H9 (cell line): ENCODE results near the gene SMURF1. TPM values are rescaled to one million over a fixed set of nuclear protein-coding genes. Genes with fewer than 3 reads are reported as not detected.
A peak's percentile ranks its signal among the peaks of the same experiment; 100 is the strongest.

ENCODE experiments used
- DNase-seq: peaks from one replicate; pipeline ENCODE4 v3.0.0-alpha.2; 2017
- H2AFZ ChIP-seq: one replicate; pipeline ENCODE4 v1.6.1; 2013; ENCODE audit warnings: mild to moderate bottlenecking, low read length, control low read depth, moderate library complexity
- H2AK5ac ChIP-seq: 2 replicates; pipeline ENCODE4 v1.6.1; 2013; ENCODE audit warnings: low read length, control low read depth, mixed read lengths; ENCODE audit not compliant: insufficient read length
- H2BK120ac ChIP-seq: one replicate; pipeline ENCODE4 v1.6.1; 2013; ENCODE audit warnings: low read depth, mild to moderate bottlenecking, low read length, control low read depth, inconsistent platforms; ENCODE audit not compliant: poor library complexity, severe bottlenecking
- H2BK12ac ChIP-seq: 2 replicates; pipeline ENCODE4 v1.6.1; 2013; ENCODE audit warnings: low read length, control low read depth, mixed read lengths, low read depth; ENCODE audit not compliant: insufficient read length
- H2BK15ac ChIP-seq: 2 replicates; pipeline ENCODE4 v1.6.1; 2013; ENCODE audit warnings: low read depth, low read length, control low read depth
- H2BK20ac ChIP-seq: one replicate; pipeline ENCODE4 v1.6.1; 2013; ENCODE audit warnings: low read depth, mild to moderate bottlenecking, low read length, control low read depth, inconsistent platforms; ENCODE audit not compliant: poor library complexity, severe bottlenecking
- H2BK5ac ChIP-seq: 2 replicates; pipeline ENCODE4 v1.6.1; 2013; ENCODE audit warnings: low read length, control low read depth, mixed read lengths; ENCODE audit not compliant: insufficient read length
- H3K14ac ChIP-seq: 2 replicates; pipeline ENCODE4 v1.6.1; 2013; ENCODE audit warnings: low read length, control low read depth; ENCODE audit not compliant: insufficient read depth
- H3K18ac ChIP-seq: 2 replicates; pipeline ENCODE4 v1.6.1; 2013; ENCODE audit warnings: low read depth, mild to moderate bottlenecking, mixed read lengths, low read length, control low read depth; ENCODE audit not compliant: insufficient read length
- H3K23ac ChIP-seq: 2 replicates; pipeline ENCODE4 v1.6.1; 2013; ENCODE audit warnings: low read length, control low read depth, mixed read lengths, low read depth; ENCODE audit not compliant: insufficient read length
- H3K23me2 ChIP-seq: 2 replicates; pipeline ENCODE4 v1.6.1; 2013; ENCODE audit warnings: low read depth, mild to moderate bottlenecking, mixed read lengths, low read length, control low read depth; ENCODE audit not compliant: insufficient read length, poor library complexity, severe bottlenecking
- H3K27ac ChIP-seq: 2 replicates; pipeline ENCODE4 v1.5.1; 2013; ENCODE audit warnings: low read length, control low read depth, mixed read lengths, low read depth; ENCODE audit not compliant: insufficient read length
- H3K27me3 ChIP-seq: 2 replicates; pipeline ENCODE4 v1.6.1; 2013; ENCODE audit warnings: low read length, control low read depth, inconsistent platforms; ENCODE audit not compliant: insufficient read depth
- H3K4ac ChIP-seq: 2 replicates; pipeline ENCODE4 v1.6.1; 2013; ENCODE audit warnings: low read depth, mild to moderate bottlenecking, control low read depth, inconsistent platforms, low read length, moderate library complexity
- H3K4me1 ChIP-seq: 2 replicates; pipeline ENCODE4 v1.6.1; 2013; ENCODE audit warnings: low read length, control low read depth, inconsistent platforms; ENCODE audit not compliant: insufficient read depth
- H3K4me2 ChIP-seq: 2 replicates; pipeline ENCODE4 v1.6.1; 2013; ENCODE audit warnings: low read length, control low read depth, mixed read lengths; ENCODE audit not compliant: insufficient read length, insufficient read depth
- H3K56ac ChIP-seq: 2 replicates; pipeline ENCODE4 v1.6.1; 2013; ENCODE audit warnings: low read depth, mild to moderate bottlenecking, mixed read lengths, low read length, control low read depth; ENCODE audit not compliant: insufficient read length
- H3K79me1 ChIP-seq: 2 replicates; pipeline ENCODE4 v1.6.1; 2013; ENCODE audit warnings: low read depth, mild to moderate bottlenecking, moderate library complexity, low read length, control low read depth, inconsistent platforms; ENCODE audit not compliant: insufficient read depth, poor library complexity, severe bottlenecking
- H3K79me2 ChIP-seq: 2 replicates; pipeline ENCODE4 v1.6.1; 2013; ENCODE audit warnings: low read length, control low read depth, inconsistent platforms; ENCODE audit not compliant: insufficient read depth
- H3K9ac ChIP-seq: 2 replicates; pipeline ENCODE4 v1.6.1; 2013; ENCODE audit warnings: low read length, control low read depth, mixed read lengths; ENCODE audit not compliant: insufficient read length; ENCODE audit errors: extremely low read depth
- H3K9me3 ChIP-seq: one replicate; pipeline ENCODE4 v1.6.1; 2013; ENCODE audit warnings: low read depth, low read length, inconsistent platforms; ENCODE audit not compliant: control insufficient read depth
- H3T11ph ChIP-seq: one replicate; pipeline ENCODE4 v1.6.1; 2013; ENCODE audit warnings: mild to moderate bottlenecking, low read length, control low read depth, inconsistent platforms
- H4K20me1 ChIP-seq: one replicate; pipeline ENCODE4 v1.6.1; 2013; ENCODE audit not compliant: control insufficient read depth, insufficient read length, insufficient read depth
- H4K5ac ChIP-seq: 2 replicates; pipeline ENCODE4 v1.6.1; 2013; ENCODE audit warnings: low read depth, mild to moderate bottlenecking, mixed read lengths, low read length, control low read depth; ENCODE audit not compliant: insufficient read length
- H4K8ac ChIP-seq: replicated peaks from 2 replicates; pipeline ENCODE4 v1.6.1; 2013; ENCODE audit warnings: low read length, control low read depth, mixed read lengths, low read depth; ENCODE audit not compliant: insufficient read length
- H4K91ac ChIP-seq: 2 replicates; pipeline ENCODE4 v1.6.1; 2013; ENCODE audit warnings: low read depth, mild to moderate bottlenecking, moderate library complexity, mixed read lengths, low read length, control low read depth; ENCODE audit not compliant: insufficient read length
- H3K27ac Mint-ChIP-seq, 3 experiments: 2 replicates in 2 of 3; 3 replicates in 1 of 3; pipeline ENCODE4 v1.8.0; 2020 to 2021; ENCODE audit warnings: mixed read lengths in 3 of 3, mild to moderate bottlenecking in 1 of 3, moderate library complexity in 1 of 3
- H3K27me3 Mint-ChIP-seq: 2 replicates; pipeline ENCODE4 v1.8.0; 2021; ENCODE audit warnings: low read depth, mild to moderate bottlenecking, moderate library complexity, mixed read lengths
- H3K36me3 Mint-ChIP-seq, 3 experiments: 2 replicates in 2 of 3; 3 replicates in 1 of 3; pipeline ENCODE4 v1.8.0; 2020 to 2021; ENCODE audit warnings: low read depth in 3 of 3, mixed read lengths in 3 of 3; ENCODE audit not compliant: insufficient read depth in 1 of 3
- H3K4me1 Mint-ChIP-seq, 2 experiments: 2 replicates each; pipeline ENCODE4 v1.8.0; 2020; ENCODE audit warnings: mixed read lengths in 2 of 2
- H3K4me3 Mint-ChIP-seq, 2 experiments: 2 replicates in 1 of 2; 3 replicates in 1 of 2; pipeline ENCODE4 v1.8.0; 2020 to 2021; ENCODE audit warnings: mild to moderate bottlenecking in 2 of 2, mixed read lengths in 2 of 2, moderate library complexity in 1 of 2
- H3K9me3 Mint-ChIP-seq, 2 experiments: 2 replicates in 1 of 2; 3 replicates in 1 of 2; pipeline ENCODE4 v1.8.0; 2020; ENCODE audit warnings: mild to moderate bottlenecking in 2 of 2, mixed read lengths in 2 of 2, moderate library complexity in 1 of 2
- WGBS: extraction: QIAGEN DNeasy Blood & Tissue Kit; methylation state at CpG from one replicate; pipeline ENCODE4 v1.1.7; 2013; ENCODE audit warnings: missing lambda C conversion rate, low lambda C conversion rate, mixed read lengths; ENCODE audit not compliant: insufficient read length; ENCODE audit errors: extremely low coverage; 5-methylcytosine and 5-hydroxymethylcytosine counted together
- total RNA-seq: library from RNA; stranded (reverse); gene quantifications from 2 replicates; pipeline ENCODE4 v1.2.1, GENCODE V29; 2021
- TF ChIP-seq, protein P1 (sequence below): fragments of 200-600 bp; sonication (generic); conservative IDR thresholded peaks from 3 replicates; pipeline ENCODE4 v1.8.0; 2021; ENCODE audit warnings: antibody characterized with exemption, mild to moderate bottlenecking

The SMURF1 gene
- total RNA-seq, 1 experiment from 2014 or later = 29.4 TPM

DNA sequence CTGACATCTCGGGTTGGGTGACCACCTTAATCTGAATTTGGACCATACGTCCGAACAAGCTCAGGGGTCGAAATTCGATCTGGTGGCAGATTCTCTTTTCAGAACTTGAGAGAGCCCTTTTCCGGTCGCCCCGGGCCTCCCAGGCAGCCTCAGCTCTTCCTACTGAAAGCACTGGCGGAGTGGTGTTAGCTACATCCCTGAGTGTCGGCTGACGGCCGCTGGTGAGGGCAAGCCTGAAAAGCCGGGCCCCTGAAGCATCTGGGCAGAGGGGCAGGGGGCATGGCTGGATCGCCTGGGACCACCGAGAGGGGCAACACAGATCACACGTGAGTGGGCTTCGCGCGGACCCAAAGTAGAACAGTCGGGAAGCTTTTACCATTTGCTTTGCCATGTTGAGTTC lies 116.1 kb downstream of the SMURF1 start:
- Histone ChIP-seq H2AFZ (no peak overlapping the region), H3K56ac (no peak overlapping the region), H3K27me3 (no peaks in the 10 kb centered on the region), H3K4me1 (no peaks in the 10 kb centered on the region), H4K20me1 (no peaks in the 10 kb centered on the region), H3K79me2 (no peaks in the 10 kb centered on the region; the same call in 1 of the 2 replicates), H3K79me1 (no peaks in the 10 kb centered on the region), H3K27ac (no peak overlapping the region), H3K18ac (no peak overlapping the region), H3K9me3 (no peaks in the 10 kb centered on the region), H2BK15ac (no peak overlapping the region), H4K5ac (no peak overlapping the region), H3K23ac (no peak overlapping the region), H3T11ph (no peak overlapping the region), H2BK12ac (no peak overlapping the region), H3K4ac (no peak overlapping the region), H4K8ac (no peak overlapping the region), H2BK20ac (no peak overlapping the region), H2BK5ac (no peak overlapping the region), H3K23me2 (no peaks in the 10 kb centered on the region), H4K91ac (no peak overlapping the region), H3K4me2 (no peak overlapping the region), H2BK120ac (no peak overlapping the region), H2AK5ac (no peak overlapping the region), H3K9ac (no peak overlapping the region), H3K14ac (no peak overlapping the region)
- Mint-ChIP-seq H3K36me3 (peaks cover 24 to 56% (median 48%) of the 10 kb centered on the region in 3 experiments; a peak in 6 of 7 replicates), H3K27ac (peak overlapping the region; percentile 90 to 94 (median 92); a peak in 5 of 7 replicates), H3K9me3 (no peaks in the 10 kb centered on the region), H3K4me1 (peaks cover 6 to 7% of the 10 kb centered on the region in 2 experiments; a peak in 3 of 4 replicates), H3K4me3 (no peak overlapping the region), H3K27me3 (peaks cover 2% of the 10 kb centered on the region; the same call in 1 of the 2 replicates)
- TF ChIP-seq, protein P1, sequence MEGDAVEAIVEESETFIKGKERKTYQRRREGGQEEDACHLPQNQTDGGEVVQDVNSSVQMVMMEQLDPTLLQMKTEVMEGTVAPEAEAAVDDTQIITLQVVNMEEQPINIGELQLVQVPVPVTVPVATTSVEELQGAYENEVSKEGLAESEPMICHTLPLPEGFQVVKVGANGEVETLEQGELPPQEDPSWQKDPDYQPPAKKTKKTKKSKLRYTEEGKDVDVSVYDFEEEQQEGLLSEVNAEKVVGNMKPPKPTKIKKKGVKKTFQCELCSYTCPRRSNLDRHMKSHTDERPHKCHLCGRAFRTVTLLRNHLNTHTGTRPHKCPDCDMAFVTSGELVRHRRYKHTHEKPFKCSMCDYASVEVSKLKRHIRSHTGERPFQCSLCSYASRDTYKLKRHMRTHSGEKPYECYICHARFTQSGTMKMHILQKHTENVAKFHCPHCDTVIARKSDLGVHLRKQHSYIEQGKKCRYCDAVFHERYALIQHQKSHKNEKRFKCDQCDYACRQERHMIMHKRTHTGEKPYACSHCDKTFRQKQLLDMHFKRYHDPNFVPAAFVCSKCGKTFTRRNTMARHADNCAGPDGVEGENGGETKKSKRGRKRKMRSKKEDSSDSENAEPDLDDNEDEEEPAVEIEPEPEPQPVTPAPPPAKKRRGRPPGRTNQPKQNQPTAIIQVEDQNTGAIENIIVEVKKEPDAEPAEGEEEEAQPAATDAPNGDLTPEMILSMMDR = no peak
- no CpG with 5 or more reads among the region's 20 CpGs for WGBS
- DNase-seq = no peak
